Panc1 (cell line): ENCODE data around the gene ELMO1. TPM values are rescaled to one million over a fixed set of nuclear protein-coding genes. Genes with fewer than 3 reads are reported as not detected.

Experiments used
- ATAC-seq: fragments of 200-7000 bp; cut with Tn5 transposase; 2 replicates; pipeline ENCODE4 v1.9.1; 2020; ENCODE audit warnings: mild to moderate bottlenecking, moderate library complexity
- BruUV-seq: library from RNA; stranded (reverse); fragments of 400-500 nt; replicated peaks from 2 replicates; lab custom pipeline; 2021; lab: Mats Ljungman, UMichigan
- CTCF ChIA-PET: fragments of 300-600 bp; sonication (Branson Sonifier 250); formaldehyde crosslinking; loops from one replicate; lab custom pipeline; 2022; ENCODE audit warnings: antibody characterized with exemption; lab: Charles Lee
- POLR2A ChIA-PET: fragments of 300-600 bp; sonication (Branson Sonifier 250); formaldehyde crosslinking; loops from one replicate; lab custom pipeline; 2022; ENCODE audit warnings: antibody characterized with exemption; lab: Charles Lee
- DNase-seq: peaks from one replicate; pipeline ENCODE4 v3.0.0-alpha.2; 2010; ENCODE audit warnings: low read depth, low spot score
- H3K27ac ChIP-seq: 2 replicates; pipeline ENCODE4 v1.5.1; 2011; ENCODE audit warnings: mild to moderate bottlenecking, low read length, inconsistent platforms
- H3K27me3 ChIP-seq: fragments of 200-500 bp; sonication (Bioruptor generic); 2 replicates; pipeline ENCODE4 v1.6.0; 2014; ENCODE audit warnings: low read length, inconsistent platforms; ENCODE audit not compliant: control insufficient read depth, insufficient read depth
- H3K36me3 ChIP-seq: fragments of 200-500 bp; sonication (Bioruptor generic); 2 replicates; pipeline ENCODE4 v1.5.1; 2014; ENCODE audit warnings: inconsistent platforms, mild to moderate bottlenecking, low read length, moderate library complexity; ENCODE audit not compliant: control insufficient read depth, insufficient read depth
- H3K4me1 ChIP-seq: 2 replicates; pipeline ENCODE4 v1.5.1; 2011; ENCODE audit warnings: inconsistent platforms, mild to moderate bottlenecking, low read length, moderate library complexity; ENCODE audit not compliant: control insufficient read depth, insufficient read depth
- H3K4me3 ChIP-seq, 2 experiments: 2 replicates each; pipeline ENCODE4 v1.5.1; 2011 to 2012; ENCODE audit warnings: low read depth in 2 of 2, low read length in 2 of 2, mild to moderate bottlenecking in 2 of 2, inconsistent platforms in 1 of 2, moderate library complexity in 1 of 2
- H3K9me3 ChIP-seq: fragments of 200-500 bp; sonication (Bioruptor generic); 2 replicates; pipeline ENCODE4 v1.5.1; 2014; ENCODE audit warnings: low read depth, mild to moderate bottlenecking, inconsistent platforms, low read length, moderate library complexity; ENCODE audit not compliant: control insufficient read depth, insufficient read depth
- POLR2AphosphoS5 ChIP-seq: IDR thresholded peaks from 2 replicates; pipeline ENCODE4 v1.6.1; 2012; ENCODE audit warnings: mild to moderate bottlenecking, low read depth, low read length, moderate library complexity
- SIN3A ChIP-seq: IDR thresholded peaks from 2 replicates; pipeline ENCODE4 v1.6.1; 2012; ENCODE audit warnings: low read depth, mild to moderate bottlenecking, low read length, moderate library complexity, borderline replicate concordance; ENCODE audit not compliant: insufficient read depth
- TCF7L2 ChIP-seq: IDR thresholded peaks from 2 replicates; pipeline ENCODE4 v1.6.1; 2011; ENCODE audit warnings: mild to moderate bottlenecking, low read depth, low read length, inconsistent platforms
- in situ Hi-C: cut with HindIII; loops from 2 replicates; pipeline ENCODE4 v1.10.0; 2016; ENCODE audit warnings: low sequenced_read_pairs, low pct_unique_long_range_greater_than_20kb
- intact Hi-C: fragments of 100-400 bp; cut with micrococcal nuclease; formaldehyde crosslinking; loops from one replicate; pipeline ENCODE4 v1.10.0; 2022; ENCODE audit not compliant: unreplicated experiment
- total RNA-seq: library from RNA; stranded (reverse); gene quantifications from one replicate; pipeline ENCODE4 v1.2.1, GENCODE V29; 2021; ENCODE audit not compliant: unreplicated experiment
- TF ChIP-seq, protein P1 (sequence below), 2 experiments: IDR thresholded peaks; 2 replicates each; pipeline ENCODE4 v1.6.1; 2011 to 2012; ENCODE audit warnings: low read depth in 2 of 2, control low read depth in 1 of 2, low read length in 1 of 2, mild to moderate bottlenecking in 1 of 2, moderate library complexity in 1 of 2; ENCODE audit not compliant: insufficient read depth in 1 of 2
- TF ChIP-seq, protein P2 (sequence below): fragments of 450-650 bp; IDR thresholded peaks from 2 replicates; pipeline ENCODE4 v1.5.1; 2017; ENCODE audit warnings: mild to moderate bottlenecking

Gene ELMO1
- total RNA-seq, 1 experiment from 2014 or later: 0.80 TPM

GRCh38 chr7:36810032-36810431 is 638.6 kb downstream of the ELMO1 start:
- peaks cover 4% of the 10 kb centered on the region; the same call in 1 of the 2 replicates for H3K9me3 ChIP-seq
- no peaks in the 10 kb centered on the region for H3K27me3 ChIP-seq
- H3K4me1 ChIP-seq: no peaks in the 10 kb centered on the region
- BruUV-seq: no TSS peak
- no peak overlapping the region for H3K4me3 ChIP-seq
- no peak for ATAC-seq
- H3K36me3 ChIP-seq: no peaks in the 10 kb centered on the region
- intact Hi-C loops (no loop called here), in situ Hi-C loops (no loop called here)
- ChIA-PET POLR2A (no interaction called here), CTCF (no interaction called here)
- H3K27ac ChIP-seq: no peak overlapping the region
- no peak for DNase-seq
- TF ChIP-seq, protein P1, sequence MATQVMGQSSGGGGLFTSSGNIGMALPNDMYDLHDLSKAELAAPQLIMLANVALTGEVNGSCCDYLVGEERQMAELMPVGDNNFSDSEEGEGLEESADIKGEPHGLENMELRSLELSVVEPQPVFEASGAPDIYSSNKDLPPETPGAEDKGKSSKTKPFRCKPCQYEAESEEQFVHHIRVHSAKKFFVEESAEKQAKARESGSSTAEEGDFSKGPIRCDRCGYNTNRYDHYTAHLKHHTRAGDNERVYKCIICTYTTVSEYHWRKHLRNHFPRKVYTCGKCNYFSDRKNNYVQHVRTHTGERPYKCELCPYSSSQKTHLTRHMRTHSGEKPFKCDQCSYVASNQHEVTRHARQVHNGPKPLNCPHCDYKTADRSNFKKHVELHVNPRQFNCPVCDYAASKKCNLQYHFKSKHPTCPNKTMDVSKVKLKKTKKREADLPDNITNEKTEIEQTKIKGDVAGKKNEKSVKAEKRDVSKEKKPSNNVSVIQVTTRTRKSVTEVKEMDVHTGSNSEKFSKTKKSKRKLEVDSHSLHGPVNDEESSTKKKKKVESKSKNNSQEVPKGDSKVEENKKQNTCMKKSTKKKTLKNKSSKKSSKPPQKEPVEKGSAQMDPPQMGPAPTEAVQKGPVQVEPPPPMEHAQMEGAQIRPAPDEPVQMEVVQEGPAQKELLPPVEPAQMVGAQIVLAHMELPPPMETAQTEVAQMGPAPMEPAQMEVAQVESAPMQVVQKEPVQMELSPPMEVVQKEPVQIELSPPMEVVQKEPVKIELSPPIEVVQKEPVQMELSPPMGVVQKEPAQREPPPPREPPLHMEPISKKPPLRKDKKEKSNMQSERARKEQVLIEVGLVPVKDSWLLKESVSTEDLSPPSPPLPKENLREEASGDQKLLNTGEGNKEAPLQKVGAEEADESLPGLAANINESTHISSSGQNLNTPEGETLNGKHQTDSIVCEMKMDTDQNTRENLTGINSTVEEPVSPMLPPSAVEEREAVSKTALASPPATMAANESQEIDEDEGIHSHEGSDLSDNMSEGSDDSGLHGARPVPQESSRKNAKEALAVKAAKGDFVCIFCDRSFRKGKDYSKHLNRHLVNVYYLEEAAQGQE (IDR thresholded peaks at IDR 0.05; ENCODE audit: insufficient read depth in 1 of 2, low read depth in 2 of 2, low read length in 1 of 2): no peak
- no peak for TF ChIP-seq SIN3A
- TF ChIP-seq, protein P2, sequence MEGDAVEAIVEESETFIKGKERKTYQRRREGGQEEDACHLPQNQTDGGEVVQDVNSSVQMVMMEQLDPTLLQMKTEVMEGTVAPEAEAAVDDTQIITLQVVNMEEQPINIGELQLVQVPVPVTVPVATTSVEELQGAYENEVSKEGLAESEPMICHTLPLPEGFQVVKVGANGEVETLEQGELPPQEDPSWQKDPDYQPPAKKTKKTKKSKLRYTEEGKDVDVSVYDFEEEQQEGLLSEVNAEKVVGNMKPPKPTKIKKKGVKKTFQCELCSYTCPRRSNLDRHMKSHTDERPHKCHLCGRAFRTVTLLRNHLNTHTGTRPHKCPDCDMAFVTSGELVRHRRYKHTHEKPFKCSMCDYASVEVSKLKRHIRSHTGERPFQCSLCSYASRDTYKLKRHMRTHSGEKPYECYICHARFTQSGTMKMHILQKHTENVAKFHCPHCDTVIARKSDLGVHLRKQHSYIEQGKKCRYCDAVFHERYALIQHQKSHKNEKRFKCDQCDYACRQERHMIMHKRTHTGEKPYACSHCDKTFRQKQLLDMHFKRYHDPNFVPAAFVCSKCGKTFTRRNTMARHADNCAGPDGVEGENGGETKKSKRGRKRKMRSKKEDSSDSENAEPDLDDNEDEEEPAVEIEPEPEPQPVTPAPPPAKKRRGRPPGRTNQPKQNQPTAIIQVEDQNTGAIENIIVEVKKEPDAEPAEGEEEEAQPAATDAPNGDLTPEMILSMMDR: no peak
- no peak for TF ChIP-seq TCF7L2
- TF ChIP-seq POLR2AphosphoS5: no peak

DNA sequence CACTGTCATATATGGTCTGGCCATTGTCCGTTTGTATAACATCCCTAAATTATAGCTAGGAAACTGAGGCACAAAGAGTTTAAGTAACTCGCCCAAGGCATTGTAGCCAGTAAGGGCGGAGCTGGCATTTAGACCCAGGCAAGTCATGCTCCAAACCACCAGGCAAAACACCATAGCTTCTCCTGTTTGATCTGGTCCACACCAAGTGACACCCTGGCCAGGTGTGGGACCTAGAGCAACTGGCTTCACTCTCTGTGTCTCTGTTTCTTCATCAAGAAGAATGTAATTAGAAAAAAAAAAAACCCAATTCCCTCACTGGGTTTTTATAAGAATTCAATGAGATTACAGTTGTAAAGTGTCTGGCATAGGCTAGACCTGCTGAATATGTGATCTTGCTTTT is 639.2 kb downstream of the ELMO1 start:
- Histone ChIP-seq H3K4me1 (no peaks in the 10 kb centered on the region), H3K27ac (no peak overlapping the region), H3K36me3 (no peaks in the 10 kb centered on the region), H3K4me3 (no peak overlapping the region), H3K27me3 (no peaks in the 10 kb centered on the region), H3K9me3 (no peaks in the 10 kb centered on the region; the same call in 1 of the 2 replicates)
- intact Hi-C loops: no loop called here
- CTCF ChIA-PET: no interaction called here
- in situ Hi-C loops: no loop called here
- DNase-seq (no peak), ATAC-seq (no peak)
- TF ChIP-seq, protein P2: no peak
- no peak for TF ChIP-seq SIN3A
- no peak for TF ChIP-seq POLR2AphosphoS5
- no peak for TF ChIP-seq TCF7L2
- TF ChIP-seq, protein P1 (IDR thresholded peaks at IDR 0.05; ENCODE audit: insufficient read depth in 1 of 2, low read depth in 2 of 2, low read length in 1 of 2): no peak
- BruUV-seq: no TSS peak
- POLR2A ChIA-PET: interaction anchor here (0.5 kb wide), 1 partner anchor 340 kb away, joined by 4 read pairs; no protein-coding TSS in a partner anchor
